ENCODE data around the gene FBL. TPM values are rescaled to one million over a fixed set of nuclear protein-coding genes. Genes with fewer than 3 reads are reported as not detected.

FBL gene
- polyA plus RNA-seq, 1 experiment: 256 TPM

DNA sequence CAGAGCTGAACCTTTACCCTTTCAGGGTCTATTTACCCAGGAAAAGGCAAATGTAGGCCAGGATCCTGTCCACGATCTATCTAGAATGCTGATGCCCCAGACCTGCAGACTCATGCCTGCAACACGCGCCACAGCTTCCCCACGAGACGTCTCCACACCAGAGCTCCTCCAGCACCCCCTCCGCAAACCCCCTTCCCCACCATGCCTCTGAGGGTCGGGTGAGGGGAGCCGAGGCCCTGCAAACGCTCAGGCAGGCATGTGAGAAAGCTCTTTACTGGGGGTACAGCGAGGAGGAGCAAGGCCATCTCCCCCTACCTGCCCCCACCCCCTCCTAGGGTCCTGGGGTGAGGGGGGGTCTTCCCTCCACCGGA lies 21.1 kb downstream of the FBL start:
- Histone ChIP-seq H3K4me3 (ENCODE audit: low read depth, low read length) (no peak overlapping the region), H3K9me3 (ENCODE audit: control insufficient read depth, insufficient read depth, low read length) (no peaks in the 10 kb centered on the region; the same call in 1 of the 2 replicates), H3K27ac (ENCODE audit: low read depth, low read length) (no peak overlapping the region), H3K27me3 (ENCODE audit: control insufficient read depth, insufficient read depth, low read length) (no peaks in the 10 kb centered on the region)
- ChIA-PET POLR2A (interaction anchor here (0.5 to 2.2 kb wide), 2 partner anchors 8 to 325 kb away, joined by 5 to 7 read pairs; partner anchors contain the start of gene DYRK1B), CTCF (interaction anchor here (0.8 to 3.4 kb wide), 4 partner anchors 17 to 145 kb away, joined by 3 to 10 read pairs (median 3); no protein-coding TSS in a partner anchor)
- no peak for DNase-seq (ENCODE audit: low read depth, low spot score)
- TF ChIP-seq CTCF (IDR thresholded peaks at IDR 0.05; ENCODE audit: low read depth, low read length): no peak

GRCh38 chr19:39824143-39825092 lies 21.8 kb downstream of the FBL start:
- peak overlapping the region; percentile 21 for H3K27ac ChIP-seq (ENCODE audit: low read depth, low read length)
- POLR2A ChIA-PET: interaction anchor here (2.2 kb wide), 1 partner anchor 9 kb away, joined by 7 read pairs; the partner anchor contains the start of gene DYRK1B
- H3K9me3 ChIP-seq (ENCODE audit: control insufficient read depth, insufficient read depth, low read length): no peaks in the 10 kb centered on the region; the same call in 1 of the 2 replicates

DNA sequence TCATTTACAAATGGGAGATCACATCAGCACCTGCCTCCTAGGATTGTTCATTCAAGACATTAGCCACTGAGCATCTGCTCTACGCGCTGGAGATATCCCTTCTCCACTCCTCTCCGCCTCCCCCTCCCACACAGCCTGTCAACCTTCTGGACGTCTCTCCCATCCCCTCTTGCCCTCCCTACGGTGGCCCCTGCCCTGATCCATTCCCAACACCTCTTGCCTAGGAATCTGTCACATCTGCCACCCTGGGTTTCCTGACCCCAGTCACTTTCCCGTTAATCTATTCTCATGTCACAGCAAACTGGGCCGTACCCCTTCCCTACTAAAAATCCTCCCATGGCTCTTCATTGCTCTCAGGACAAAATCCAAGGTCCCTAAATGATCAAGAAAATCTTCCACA lies 22.5 kb downstream of the FBL start:
- TF ChIP-seq CTCF (IDR thresholded peaks at IDR 0.05; ENCODE audit: low read depth, low read length): no peak
- ChIA-PET CTCF (interaction anchor here (3.4 kb wide), 1 partner anchor 21 kb away, joined by 10 read pairs; no protein-coding TSS in a partner anchor), POLR2A (interaction anchor here (2.2 kb wide), 1 partner anchor 10 kb away, joined by 7 read pairs; the partner anchor contains the start of gene DYRK1B)
- Histone ChIP-seq H3K9me3 (ENCODE audit: control insufficient read depth, insufficient read depth, low read length) (no peaks in the 10 kb centered on the region; the same call in 1 of the 2 replicates), H3K4me3 (ENCODE audit: low read depth, low read length) (peak overlapping the region; percentile 82), H3K27me3 (ENCODE audit: control insufficient read depth, insufficient read depth, low read length) (no peaks in the 10 kb centered on the region), H3K27ac (ENCODE audit: low read depth, low read length) (no peak overlapping the region)
- no peak for DNase-seq (ENCODE audit: low read depth, low spot score)

More at GRCh38 chr19:39824143-39825092, 21.8 kb downstream of the FBL start:
- DNase-seq (ENCODE audit: low read depth, low spot score): peak; percentile 72
- CTCF ChIA-PET: interaction anchor here (0.8 to 3.4 kb wide), 4 partner anchors 18 to 146 kb away, joined by 3 to 10 read pairs (median 3); no protein-coding TSS in a partner anchor
- peak overlapping the region; percentile 82 for H3K4me3 ChIP-seq (ENCODE audit: low read depth, low read length)
- no peak for TF ChIP-seq CTCF (IDR thresholded peaks at IDR 0.05; ENCODE audit: low read depth, low read length)
- no peaks in the 10 kb centered on the region for H3K27me3 ChIP-seq (ENCODE audit: control insufficient read depth, insufficient read depth, low read length)

DNA sequence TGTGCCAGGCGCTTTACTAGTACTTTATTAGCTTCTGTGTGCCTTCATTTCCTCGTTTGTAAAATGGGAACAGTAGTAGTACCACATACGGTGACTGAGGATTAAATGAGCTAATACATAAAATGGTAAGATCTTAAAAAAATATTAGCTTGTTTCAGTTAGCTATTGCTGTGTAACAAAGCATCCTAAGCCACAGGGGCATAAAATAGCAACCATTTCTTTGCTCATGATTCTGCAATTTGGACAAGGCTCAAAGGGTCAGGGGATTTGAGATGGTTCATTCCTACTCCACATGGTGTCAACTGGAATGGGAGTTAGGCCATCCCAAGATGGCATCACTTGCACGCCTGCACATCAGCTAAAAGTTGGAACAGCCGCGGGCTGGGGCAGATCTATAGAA lies 25.5 kb downstream of the FBL start:
- ChIA-PET POLR2A (interaction anchor here (0.6 kb wide), 1 partner anchor 14 kb away, joined by 7 read pairs; the partner anchor contains the start of gene DYRK1B), CTCF (interaction anchor here (0.5 to 2.8 kb wide), 4 partner anchors 23 to 49 kb away, joined by 3 to 11 read pairs (median 8); no protein-coding TSS in a partner anchor)
- DNase-seq (ENCODE audit: low read depth, low spot score): no peak
- H3K27ac ChIP-seq (ENCODE audit: low read depth, low read length): no peak overlapping the region
- H3K9me3 ChIP-seq (ENCODE audit: control insufficient read depth, insufficient read depth, low read length): no peaks in the 10 kb centered on the region; the same call in 1 of the 2 replicates
- no peak overlapping the region for H3K4me3 ChIP-seq (ENCODE audit: low read depth, low read length)
- no peak for TF ChIP-seq CTCF (IDR thresholded peaks at IDR 0.05; ENCODE audit: low read depth, low read length)
- no peaks in the 10 kb centered on the region for H3K27me3 ChIP-seq (ENCODE audit: control insufficient read depth, insufficient read depth, low read length)
